Measurements from ENCODE around the gene FRG2. TPM values are rescaled to one million over a fixed set of nuclear protein-coding genes. Genes with fewer than 3 reads are reported as not detected.
"Not testable (repeated sequence)": the region's sequence is repeated elsewhere in the genome, so short reads cannot be mapped to it uniquely, and the experiment has no call there.

FRG2 gene
- total RNA-seq, 3 donors from 2014 or later (not counting 1 experiment from before 2014, with no cell fraction given), result not detected

GRCh38 chr4:190020790-190021717 is 6.0 kb downstream of the FRG2 start:
- Histone ChIP-seq H3K27ac (ENCODE audit: low read length) (no peak overlapping the region), H3K9me3 (ENCODE audit: control insufficient read depth, insufficient read depth, low read length) (no peaks in the 10 kb centered on the region), H3K36me3 (ENCODE audit: control insufficient read depth, insufficient read depth, low read length) (no peaks in the 10 kb centered on the region), H3K27me3 (ENCODE audit: control insufficient read depth, insufficient read depth, low read length) (peaks cover 16% of the 10 kb centered on the region), H3K4me1 (ENCODE audit: control insufficient read depth, insufficient read depth, low read length) (peaks cover 7% of the 10 kb centered on the region), H3K4me3 (ENCODE audit: low read length) (no peak overlapping the region)
- H3K4me1 Mint-ChIP-seq, result peaks cover 0 to 31% of the 10 kb centered on the region in 2 donors
- no peaks in the 10 kb centered on the region for H3K36me3 Mint-ChIP-seq
- ATAC-seq, result no peak
- peak in 1 of 2 donors; percentile 23 for DNase-seq
- WGBS (ENCODE audit: insufficient coverage), result 7% methylated on average over 54 of the region's 55 CpGs
- no peaks in the 10 kb centered on the region for H3K9me3 Mint-ChIP-seq
- peak overlapping the region; percentile 56 for H3K4me3 Mint-ChIP-seq
- TF ChIP-seq CTCF (IDR thresholded peaks at IDR 0.05), result no peak
- H3K27me3 Mint-ChIP-seq (ENCODE audit: low read depth in 2 of 2), result peaks cover 40 to 46% of the 10 kb centered on the region in 2 donors
- H3K27ac Mint-ChIP-seq, result no peak overlapping the region
- intact Hi-C loops (cut with micrococcal nuclease), result no loop called here

- H3K4me3 ChIP-seq (ENCODE audit: low read length); H3K36me3 ChIP-seq (ENCODE audit: control insufficient read depth, insufficient read depth, low read length); H3K9me3 ChIP-seq (ENCODE audit: control insufficient read depth, insufficient read depth, low read length); H3K27ac ChIP-seq (ENCODE audit: low read length); H3K36me3 Mint-ChIP-seq; intact Hi-C loops (cut with micrococcal nuclease); H3K27ac Mint-ChIP-seq; DNase-seq; ATAC-seq; H3K9me3 Mint-ChIP-seq: not testable (repeated sequence)
- Histone ChIP-seq H3K4me1 (ENCODE audit: control insufficient read depth, insufficient read depth, low read length) (peaks cover 13% of the 10 kb centered on the region), H3K27me3 (ENCODE audit: control insufficient read depth, insufficient read depth, low read length) (peaks cover 21% of the 10 kb centered on the region)
- Mint-ChIP-seq H3K4me3 (peak overlapping the region; percentile 0), H3K27me3 (ENCODE audit: low read depth in 2 of 2) (peaks cover 47 to 52% of the 10 kb centered on the region in 2 donors), H3K4me1 (peaks cover 0 to 38% of the 10 kb centered on the region in 2 donors)
- WGBS (ENCODE audit: insufficient coverage), result 16% methylated on average over 26 of the region's 29 CpGs
Observed at GRCh38 chr4:190019859-190020463, 7.1 kb downstream of the FRG2 start.

- Histone ChIP-seq H3K36me3 (ENCODE audit: control insufficient read depth, insufficient read depth, low read length) (no peaks in the 10 kb centered on the region), H3K27me3 (ENCODE audit: control insufficient read depth, insufficient read depth, low read length) (peaks cover 21% of the 10 kb centered on the region), H3K27ac (ENCODE audit: low read length) (no peak overlapping the region), H3K9me3 (ENCODE audit: control insufficient read depth, insufficient read depth, low read length) (no peaks in the 10 kb centered on the region), H3K4me3 (ENCODE audit: low read length) (no peak overlapping the region), H3K4me1 (ENCODE audit: control insufficient read depth, insufficient read depth, low read length) (peaks cover 13% of the 10 kb centered on the region)
- Mint-ChIP-seq H3K36me3 (peaks cover 4% of the 10 kb centered on the region), H3K27ac (no peak overlapping the region), H3K9me3 (no peaks in the 10 kb centered on the region), H3K4me3 (peak overlapping the region; percentile 0), H3K27me3 (ENCODE audit: low read depth in 2 of 2) (peaks cover 52 to 57% of the 10 kb centered on the region in 2 donors), H3K4me1 (peaks cover 4 to 38% of the 10 kb centered on the region in 2 donors)
- intact Hi-C loops (cut with micrococcal nuclease), result no loop called here
- no peak for TF ChIP-seq CTCF (IDR thresholded peaks at IDR 0.05)
- 8% methylated on average over 55 of the region's 57 CpGs for WGBS (ENCODE audit: insufficient coverage)
- DNase-seq (no peak), ATAC-seq (no peak)
Observed at GRCh38 chr4:190019023-190019858, 7.8 kb downstream of the FRG2 start.

All from natural killer cell (primary cell).